MM.1S (cell line): Measurements from ENCODE around the gene RND3.

ENCODE experiments used
- DNase-seq: peaks from one replicate; pipeline ENCODE4 v3.0.0-alpha.2; 2015
- H2AFZ ChIP-seq: fragments of 300-600 bp; sonication (generic); 2 replicates; pipeline ENCODE4 v1.6.0; 2016; ENCODE audit warnings: antibody characterized with exemption, low read length
- H3F3A ChIP-seq: fragments of 300-600 bp; sonication (generic); 2 replicates; pipeline ENCODE4 v1.6.1; 2016; ENCODE audit warnings: mild to moderate bottlenecking, antibody characterized with exemption, low read length, moderate library complexity, mixed read lengths; ENCODE audit not compliant: insufficient read depth
- H3K27ac ChIP-seq: fragments of 300-600 bp; sonication (generic); 2 replicates; pipeline ENCODE4 v1.5.1; 2016; ENCODE audit warnings: mild to moderate bottlenecking, low read length
- H3K27me3 ChIP-seq: fragments of 300-600 bp; sonication (generic); replicated peaks from 2 replicates; pipeline ENCODE4 v1.6.0; 2016; ENCODE audit warnings: low read length; ENCODE audit not compliant: insufficient read depth
- H3K36me3 ChIP-seq: fragments of 300-600 bp; sonication (generic); replicated peaks from 2 replicates; pipeline ENCODE4 v1.6.1; 2016; ENCODE audit warnings: mild to moderate bottlenecking, low read length, mixed read lengths; ENCODE audit not compliant: insufficient read depth
- H3K4me1 ChIP-seq: fragments of 300-600 bp; sonication (generic); 2 replicates; pipeline ENCODE4 v1.6.1; 2016; ENCODE audit warnings: low read length, mixed read lengths
- H3K4me2 ChIP-seq: fragments of 300-600 bp; sonication (generic); 2 replicates; pipeline ENCODE4 v1.6.0; 2016; ENCODE audit warnings: low read depth, low read length
- H3K4me3 ChIP-seq: fragments of 300-600 bp; sonication (generic); 2 replicates; pipeline ENCODE4 v1.5.1; 2016; ENCODE audit warnings: low read length, mixed read lengths
- H3K79me2 ChIP-seq: fragments of 300-600 bp; sonication (generic); 2 replicates; pipeline ENCODE4 v1.6.1; 2016; ENCODE audit warnings: mixed run types, low read length, mixed read lengths
- H3K9ac ChIP-seq: fragments of 300-600 bp; sonication (generic); 2 replicates; pipeline ENCODE4 v1.6.1; 2016; ENCODE audit warnings: low read length, mixed read lengths
- H3K9me2 ChIP-seq: fragments of 300-600 bp; sonication (generic); replicated peaks from 2 replicates; pipeline ENCODE4 v1.6.1; 2016; ENCODE audit warnings: mild to moderate bottlenecking, low read length, mixed read lengths; ENCODE audit not compliant: insufficient read depth
- H3K9me3 ChIP-seq: fragments of 300-600 bp; sonication (generic); replicated peaks from 2 replicates; pipeline ENCODE4 v1.6.1; 2016; ENCODE audit warnings: mild to moderate bottlenecking, low read length, mixed read lengths; ENCODE audit not compliant: insufficient read depth
- H4K20me1 ChIP-seq: fragments of 300-600 bp; sonication (generic); 2 replicates; pipeline ENCODE4 v1.6.1; 2016; ENCODE audit warnings: mild to moderate bottlenecking, low read length, moderate library complexity, mixed read lengths; ENCODE audit not compliant: insufficient read depth
- CTCF ChIP-seq: fragments of 300-600 bp; sonication (generic); IDR thresholded peaks from 2 replicates; pipeline ENCODE4 v1.5.1; 2016; ENCODE audit warnings: antibody characterized with exemption, low read length, mixed read lengths
- EZH2 ChIP-seq: fragments of 300-600 bp; sonication (generic); optimal IDR thresholded peaks from 2 replicates; pipeline ENCODE3; 2017; ENCODE audit warnings: low read depth, mild to moderate bottlenecking, antibody characterized with exemption, low read length, mixed read lengths
- EZH2phosphoT487 ChIP-seq: fragments of 300-600 bp; sonication (generic); IDR thresholded peaks from 2 replicates; pipeline ENCODE4 v1.6.1; 2018; ENCODE audit warnings: antibody characterized with exemption, low read length

The RND3 gene

GRCh38 chr2:150474326-150475074 is 13.0 kb downstream of the RND3 start:
- no peaks in the 10 kb centered on the region for H3K4me1 ChIP-seq
- no peaks in the 10 kb centered on the region for H3K27me3 ChIP-seq
- no peaks in the 10 kb centered on the region for H4K20me1 ChIP-seq
- H3F3A ChIP-seq = no peaks in the 10 kb centered on the region
- H3K27ac ChIP-seq = no peak overlapping the region
- H2AFZ ChIP-seq = no peak overlapping the region
- H3K9ac ChIP-seq = no peak overlapping the region
- H3K79me2 ChIP-seq = peaks cover 4% of the 10 kb centered on the region; the same call in 1 of the 2 replicates
- H3K4me3 ChIP-seq = no peak overlapping the region
- H3K36me3 ChIP-seq = peaks cover 5% of the 10 kb centered on the region; the same call in 1 of the 2 replicates
- DNase-seq = no peak
- H3K9me2 ChIP-seq = no peaks in the 10 kb centered on the region
- H3K9me3 ChIP-seq = no peaks in the 10 kb centered on the region
- H3K4me2 ChIP-seq = no peak overlapping the region
- no peak for TF ChIP-seq CTCF

- no peak for DNase-seq
- Histone ChIP-seq H3K4me1 (no peaks in the 10 kb centered on the region), H3K27ac (no peak overlapping the region), H3K9me3 (no peaks in the 10 kb centered on the region), H3K4me2 (no peak overlapping the region), H3K36me3 (peaks cover 11% of the 10 kb centered on the region; the same call in 1 of the 2 replicates), H3K4me3 (no peak overlapping the region), H4K20me1 (no peaks in the 10 kb centered on the region), H2AFZ (no peak overlapping the region), H3F3A (no peaks in the 10 kb centered on the region), H3K9me2 (no peaks in the 10 kb centered on the region), H3K79me2 (peaks cover 4% of the 10 kb centered on the region; the same call in 1 of the 2 replicates), H3K27me3 (no peaks in the 10 kb centered on the region), H3K9ac (no peak overlapping the region)
- no peak for TF ChIP-seq CTCF
- TF ChIP-seq EZH2 = no peak
- TF ChIP-seq EZH2phosphoT487 = no peak
Measured at GRCh38 chr2:150473767-150474166, 13.7 kb downstream of the RND3 start.

- H2AFZ ChIP-seq = no peak overlapping the region
- H3K4me1 ChIP-seq = no peaks in the 10 kb centered on the region
- no peak for DNase-seq
- peaks cover 2% of the 10 kb centered on the region; the same call in 1 of the 2 replicates for H3K79me2 ChIP-seq
- H3K27me3 ChIP-seq = no peaks in the 10 kb centered on the region
- H3K36me3 ChIP-seq = peaks cover 11% of the 10 kb centered on the region; the same call in 1 of the 2 replicates
- no peak for TF ChIP-seq CTCF
- no peak for TF ChIP-seq EZH2
- no peak for TF ChIP-seq EZH2phosphoT487
- no peaks in the 10 kb centered on the region for H4K20me1 ChIP-seq
- H3F3A ChIP-seq = no peaks in the 10 kb centered on the region
- no peak overlapping the region for H3K4me2 ChIP-seq
- no peak overlapping the region for H3K9ac ChIP-seq
- H3K4me3 ChIP-seq = no peak overlapping the region
- no peak overlapping the region for H3K27ac ChIP-seq
- H3K9me3 ChIP-seq = no peaks in the 10 kb centered on the region
- H3K9me2 ChIP-seq = no peaks in the 10 kb centered on the region
Measured at GRCh38 chr2:150472511-150472899, 15.0 kb downstream of the RND3 start.
